HepG2 (cell line): ENCODE results near the gene MEIOC. TPM values are rescaled to one million over a fixed set of nuclear protein-coding genes. Genes with fewer than 3 reads are reported as not detected.

Experiments
- ETV5 ChIP-seq: IDR thresholded peaks from 2 replicates; pipeline ENCODE4 v1.6.1; 2018; ENCODE audit warnings: missing biosample characterization, missing genetic modification reagents, inconsistent platforms, borderline replicate concordance
- GATAD1 ChIP-seq: IDR thresholded peaks from 2 replicates; pipeline ENCODE4 v1.6.1; 2016; ENCODE audit warnings: missing genetic modification reagents, missing compliant biosample characterization
- HOXA3 ChIP-seq: sonication (generic); formaldehyde crosslinking; IDR thresholded peaks from 2 replicates; pipeline ENCODE4 v1.5.0; 2020; ENCODE audit warnings: missing genetic modification reagents
- HOXA9 ChIP-seq: sonication (generic); formaldehyde crosslinking; IDR thresholded peaks from 2 replicates; pipeline ENCODE4 v1.8.1; 2022; ENCODE audit warnings: missing genetic modification reagents, mild to moderate bottlenecking, moderate library complexity, borderline replicate concordance
- KDM1A ChIP-seq: IDR thresholded peaks from 2 replicates; pipeline ENCODE4 v1.6.1; 2016; ENCODE audit warnings: missing compliant biosample characterization
- MEF2D ChIP-seq: sonication (generic); formaldehyde crosslinking; IDR thresholded peaks from 2 replicates; pipeline ENCODE4 v1.5.1; 2020; ENCODE audit warnings: mild to moderate bottlenecking, missing genetic modification reagents
- NFE2 ChIP-seq: sonication (generic); formaldehyde crosslinking; IDR thresholded peaks from 2 replicates; pipeline ENCODE4 v1.4.0; 2020; ENCODE audit warnings: missing genetic modification reagents
- NFIC ChIP-seq: IDR thresholded peaks from 2 replicates; pipeline ENCODE4 v1.6.1; 2012; ENCODE audit warnings: mild to moderate bottlenecking, low read length, inconsistent platforms
- RNF219 ChIP-seq: sonication (generic); formaldehyde crosslinking; IDR thresholded peaks from 2 replicates; pipeline ENCODE4 v1.5.0; 2020; ENCODE audit warnings: mild to moderate bottlenecking, missing genetic modification reagents
- RXRA ChIP-seq: sonication (generic); formaldehyde crosslinking; IDR thresholded peaks from 2 replicates; pipeline ENCODE4 v1.5.1; 2020; ENCODE audit warnings: missing genetic modification reagents
- SP1 ChIP-seq, 2 experiments: fragments of 450-650 bp in 1 of 2; sonication (generic) in 1 of 2; formaldehyde crosslinking in 1 of 2; IDR thresholded peaks; 2 replicates each; pipeline versions ENCODE4 v1.4.0 to v1.6.1; 2016 to 2020; ENCODE audit warnings: missing genetic modification reagents in 1 of 2
- TCF7 ChIP-seq: sonication (generic); IDR thresholded peaks from 2 replicates; pipeline ENCODE4 v1.6.1; 2016; ENCODE audit warnings: antibody characterized with exemption, low read depth
- ZBTB7A ChIP-seq: sonication (generic); formaldehyde crosslinking; IDR thresholded peaks from 2 replicates; pipeline ENCODE4 v1.8.0; 2022; ENCODE audit warnings: mild to moderate bottlenecking, missing genetic modification reagents
- ZNF142 ChIP-seq: sonication (generic); formaldehyde crosslinking; IDR thresholded peaks from 2 replicates; pipeline ENCODE4 v1.4.0; 2020; ENCODE audit warnings: missing genetic modification reagents
- ZNF264 ChIP-seq: sonication (generic); formaldehyde crosslinking; IDR thresholded peaks from 2 replicates; pipeline ENCODE4 v1.4.0; 2020; ENCODE audit warnings: missing genetic modification reagents
- ZNF292 ChIP-seq: sonication (generic); formaldehyde crosslinking; IDR thresholded peaks from 2 replicates; pipeline ENCODE4 v1.8.1; 2022; ENCODE audit warnings: mild to moderate bottlenecking, low read depth, missing genetic modification reagents, borderline replicate concordance
- ZNF383 ChIP-seq: sonication (generic); formaldehyde crosslinking; IDR thresholded peaks from 2 replicates; pipeline ENCODE4 v1.4.0; 2020; ENCODE audit warnings: missing genetic modification reagents, mild to moderate bottlenecking, borderline replicate concordance
- ZNF484 ChIP-seq: sonication (generic); formaldehyde crosslinking; IDR thresholded peaks from 2 replicates; pipeline ENCODE4 v1.5.1; 2020; ENCODE audit warnings: mild to moderate bottlenecking, low read depth, missing genetic modification reagents, borderline replicate concordance
- ZNF563 ChIP-seq: sonication (generic); formaldehyde crosslinking; IDR thresholded peaks from 2 replicates; pipeline ENCODE4 v1.8.0; 2022; ENCODE audit warnings: mild to moderate bottlenecking, moderate library complexity, missing genetic modification reagents
- ZNF75D ChIP-seq: sonication (generic); formaldehyde crosslinking; IDR thresholded peaks from 2 replicates; pipeline ENCODE4 v1.8.1; 2023; ENCODE audit warnings: missing genetic modification reagents, mild to moderate bottlenecking, borderline replicate concordance
- ZNF841 ChIP-seq: sonication (generic); formaldehyde crosslinking; IDR thresholded peaks from 2 replicates; pipeline ENCODE4 v1.8.1; 2023; ENCODE audit warnings: missing genetic modification reagents, borderline replicate concordance
- polyA plus RNA-seq, 8 experiments: library from polyadenylated mRNA; depleted of rRNA in 3 of 8; stranded (reverse) in 7 of 8; unstranded in 1 of 8; fragments of >200 nt; fragmentation: Illumina TruSeq in 4 of 8; extraction: Trizol in 4 of 8; gene quantifications; 2 replicates each; pipeline versions ENCODE4 v1.2.1 to v1.2.3, GENCODE V29; 2011 to 2016; ENCODE audit warnings: low read depth in 4 of 8, missing spikeins in 1 of 8, mixed read lengths in 1 of 8; ENCODE audit not compliant: insufficient read depth in 1 of 8
- total RNA-seq, 5 experiments: library from RNA; depleted of rRNA; stranded (reverse); fragments of >200 nt; fragmentation: Illumina TruSeq; extraction: Trizol; gene quantifications; 2 replicates each; pipeline ENCODE4 v1.2.3, GENCODE V29; 2016; ENCODE audit warnings: low read depth in 1 of 5

MEIOC gene
- total and polyA plus RNA-seq, 2 of the 13 experiments (the other 11 are each of a cell fraction or from before 2014, with no cell fraction given): 0.04 to 0.15 TPM

GRCh38 chr17:44689477-44690217, 33.4 kb downstream of the MEIOC start, which contains the start of gene CCDC43 (continued):
- TF ChIP-seq ZNF841 (CRISPR knock-in tag) (no peak), MEF2D (CRISPR knock-in tag) (no peak), SP1 (IDR thresholded peaks at IDR 0.05) (no peak), SP1 (CRISPR knock-in tag; IDR thresholded peaks at IDR 0.05) (peak; percentile 43; the same call in 1 of the 2 replicates), ZNF292 (peak; percentile 77; the same call in 1 of the 2 replicates), RNF219 (CRISPR knock-in tag) (no peak), ZBTB7A (peak; percentile 94), ETV5 (CRISPR knock-in tag) (peak; percentile 37; the same call in 1 of the 2 replicates), ZNF75D (no peak; the same call in 1 of the 2 replicates), ZNF264 (peak; percentile 87; the same call in 1 of the 2 replicates), ZNF383 (no peak), NFE2 (peak; percentile 27; the same call in 1 of the 2 replicates), ZNF484 (CRISPR knock-in tag) (0 out of 2 replicates have a peak, but pooled peaks have one; percentile 18), RXRA (CRISPR knock-in tag) (peak; percentile 89; the same call in 1 of the 2 replicates), ZNF142 (CRISPR knock-in tag) (peak; percentile 97), HOXA9 (CRISPR knock-in tag) (no peak), TCF7 (no peak), KDM1A (CRISPR knock-in tag) (0 out of 2 replicates have a peak, but pooled peaks have one; percentile 6), ZNF563 (peak; percentile 47), HOXA3 (CRISPR knock-in tag) (peak; percentile 96), GATAD1 (CRISPR knock-in tag) (peak; percentile 99), NFIC (0 out of 2 replicates have a peak, but pooled peaks have one; percentile 5)
